Hepatic stellate cell (primary cell): ENCODE measurements around the gene SULT2B1.
"Not testable (repeated sequence)": the region's sequence is repeated elsewhere in the genome, so short reads cannot be mapped to it uniquely, and the experiment has no call there.

ENCODE experiments used
- DNase-seq: peaks from one replicate; pipeline ENCODE4 v3.0.0; 2011; ENCODE audit warnings: low spot score

SULT2B1 gene

GRCh38 chr19:48618916-48619691 lies 67.1 kb downstream of the SULT2B1 start, which contains the start of the genes RPL18 and SPHK2:
Gene RPL18 (minus strand): TSS chr19:48619178. CDS start chr19:48619143, 35 bp downstream.
Gene SPHK2 (plus strand): TSS chr19:48619506. CDS start chr19:48620515, 1,009 bp downstream.
- DNase-seq, result peak; percentile 98

GRCh38 chr19:48619692-48620585 lies 68.0 kb downstream of the SULT2B1 start:
- no peak for DNase-seq

- DNase-seq, result no peak
Observed at GRCh38 chr19:48623556-48624066, 71.6 kb downstream of the SULT2B1 start.

- peak; percentile 99 for DNase-seq
Observed at GRCh38 chr19:48624067-48624594, 72.2 kb downstream of the SULT2B1 start.

GRCh38 chr19:48624791-48625723 lies 73.1 kb downstream of the SULT2B1 start:
- no peak for DNase-seq

- DNase-seq, result no peak
Observed at GRCh38 chr19:48625891-48626327, 73.9 kb downstream of the SULT2B1 start.

GRCh38 chr19:48627201-48627864 lies 75.4 kb downstream of the SULT2B1 start:
- no peak for DNase-seq

GRCh38 chr19:48627865-48628314 lies 75.9 kb downstream of the SULT2B1 start:
- DNase-seq, result no peak

- no peak for DNase-seq
Observed at GRCh38 chr19:48628486-48629296, 76.7 kb downstream of the SULT2B1 start.

GRCh38 chr19:48629297-48629598 lies 77.3 kb downstream of the SULT2B1 start:
- no peak for DNase-seq

- DNase-seq, result no peak
Observed at GRCh38 chr19:48629599-48630295, 77.8 kb downstream of the SULT2B1 start.

GRCh38 chr19:48630296-48631063 lies 78.5 kb downstream of the SULT2B1 start:
- no peak for DNase-seq

GRCh38 chr19:48631225-48631624 lies 79.3 kb downstream of the SULT2B1 start:
- no peak for DNase-seq

GRCh38 chr19:48632286-48632685 lies 80.3 kb downstream of the SULT2B1 start:
- not testable (repeated sequence) for DNase-seq

GRCh38 chr19:48632692-48633147 lies 80.7 kb downstream of the SULT2B1 start:
- DNase-seq, result no peak

- no peak for DNase-seq
Observed at GRCh38 chr19:48633148-48634035, 81.4 kb downstream of the SULT2B1 start.

- DNase-seq, result no peak
Observed at GRCh38 chr19:48634036-48634342, 82.0 kb downstream of the SULT2B1 start.
